Vagina (tissue), 2 donors: ENCODE measurements around the gene TDRD6. TPM values are rescaled to one million over a fixed set of nuclear protein-coding genes. Genes with fewer than 3 reads are reported as not detected.

ENCODE experiments used
- DNase-seq, 2 donors: peaks; one replicate each; pipeline ENCODE4 v3.0.0-alpha.2; 2017; ENCODE audit errors: extremely low spot score in 2 of 2
- H3K27ac ChIP-seq: fragments of 200-600 bp; sonication (generic); one replicate; pipeline ENCODE4 v1.5.1; 2019
- H3K27me3 ChIP-seq: fragments of 200-600 bp; sonication (generic); one replicate; pipeline ENCODE4 v1.5.1; 2019
- H3K36me3 ChIP-seq, 2 donors: fragments of 200-600 bp; sonication (generic); one replicate each; pipeline ENCODE4 v1.5.1; 2017 to 2019
- H3K4me1 ChIP-seq: fragments of 200-600 bp; sonication (generic); one replicate; pipeline ENCODE4 v1.5.1; 2019
- H3K4me3 ChIP-seq, 2 donors: fragments of 200-600 bp; sonication (generic); 1 replicate in 1 of 2; 2 replicates in 1 of 2; pipeline ENCODE4 v1.5.1; 2016 to 2019
- H3K9me3 ChIP-seq: fragments of 200-600 bp; sonication (generic); one replicate; pipeline ENCODE4 v1.5.1; 2019
- CTCF ChIP-seq, 3 experiments: fragments of 450-650 bp in 2 of 3; fragments of 200-600 bp in 1 of 3; sonication (generic) in 1 of 3; IDR thresholded peaks; one replicate each; pipeline ENCODE4 v1.5.1; 2017 to 2019; ENCODE audit warnings: antibody characterized with exemption in 3 of 3, mild to moderate bottlenecking in 2 of 3, moderate library complexity in 2 of 3
- POLR2A ChIP-seq, 2 donors: fragments of 450-650 bp; IDR thresholded peaks; one replicate each; pipeline ENCODE4 v1.6.1; 2017; ENCODE audit warnings: antibody characterized with exemption in 2 of 2, mild to moderate bottlenecking in 2 of 2, moderate library complexity in 2 of 2
- POLR2AphosphoS5 ChIP-seq, 2 donors: sonication (generic); formaldehyde crosslinking; IDR thresholded peaks; one replicate each; pipeline ENCODE4 v1.9.0; 2017; ENCODE audit warnings: antibody characterized with exemption in 2 of 2, mild to moderate bottlenecking in 2 of 2, low read depth in 1 of 2; ENCODE audit not compliant: insufficient read depth in 1 of 2
- intact Hi-C: fragments of 100-400 bp; cut with DNase I; formaldehyde crosslinking; loops from one replicate; pipeline ENCODE4 v1.15.1; 2023
- total RNA-seq: library from RNA; depleted of rRNA; stranded (reverse); fragments of >200 nt; gene quantifications from one replicate; pipeline ENCODE4 v1.2.3, GENCODE V29; 2016

Gene TDRD6
- total RNA-seq, 1 donor from 2014 or later = 0.49 TPM

GRCh38 chr6:46648869-46649492 is 38.7 kb upstream of the TDRD6 start:
- DNase-seq = no peak
- TF ChIP-seq POLR2A (IDR thresholded peaks at IDR 0.05) (no peak), CTCF (IDR thresholded peaks at IDR 0.05) (no peak), POLR2AphosphoS5 (IDR thresholded peaks at IDR 0.05; ENCODE audit: insufficient read depth in 1 of 2, low read depth in 1 of 2) (no peak)
- Histone ChIP-seq H3K4me1 (peaks cover 12% of the 10 kb centered on the region), H3K27ac (no peak overlapping the region), H3K27me3 (no peaks in the 10 kb centered on the region), H3K36me3 (no peaks in the 10 kb centered on the region), H3K4me3 (no peak overlapping the region), H3K9me3 (no peaks in the 10 kb centered on the region)
- intact Hi-C loops = no loop called here

DNA sequence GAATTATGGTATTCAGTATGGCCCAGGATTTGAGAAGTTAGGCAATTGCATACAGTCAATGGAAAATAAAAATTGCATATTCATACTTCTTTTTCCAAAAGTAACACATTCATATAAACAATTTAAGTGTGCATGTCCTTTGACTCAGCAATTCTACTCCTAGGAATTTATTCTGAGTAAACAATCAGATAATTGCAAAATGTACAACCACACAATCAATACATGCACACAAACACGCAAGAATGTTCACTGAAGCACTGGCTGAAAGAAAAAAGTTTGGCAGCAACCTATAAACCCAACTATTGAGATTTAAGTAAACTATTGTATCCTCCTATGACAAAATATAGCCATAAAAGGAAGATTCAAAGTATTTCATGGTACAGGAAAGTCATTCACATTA is 36.7 kb upstream of the TDRD6 start:
- TF ChIP-seq POLR2AphosphoS5 (IDR thresholded peaks at IDR 0.05; ENCODE audit: insufficient read depth in 1 of 2, low read depth in 1 of 2) (no peak), CTCF (IDR thresholded peaks at IDR 0.05) (no peak), POLR2A (IDR thresholded peaks at IDR 0.05) (no peak)
- H3K4me3 ChIP-seq = peak overlapping the region in 1 of 2 donors; percentile 74
- no peaks in the 10 kb centered on the region for H3K27me3 ChIP-seq
- H3K4me1 ChIP-seq = peaks cover 14% of the 10 kb centered on the region
- no peak for DNase-seq
- no peak overlapping the region for H3K27ac ChIP-seq
- H3K36me3 ChIP-seq = no peaks in the 10 kb centered on the region
- intact Hi-C loops = no loop called here
- H3K9me3 ChIP-seq = no peaks in the 10 kb centered on the region

- no peak for TF ChIP-seq POLR2A (IDR thresholded peaks at IDR 0.05)
- Histone ChIP-seq H3K4me1 (peaks cover 14% of the 10 kb centered on the region), H3K36me3 (no peaks in the 10 kb centered on the region), H3K4me3 (peak overlapping the region; percentile 74 to 91), H3K27me3 (no peaks in the 10 kb centered on the region), H3K27ac (peak overlapping the region; percentile 87), H3K9me3 (no peaks in the 10 kb centered on the region)
- no peak for DNase-seq
- intact Hi-C loops = no loop called here
Measured at GRCh38 chr6:46651816-46652215, 35.9 kb upstream of the TDRD6 start.

DNA sequence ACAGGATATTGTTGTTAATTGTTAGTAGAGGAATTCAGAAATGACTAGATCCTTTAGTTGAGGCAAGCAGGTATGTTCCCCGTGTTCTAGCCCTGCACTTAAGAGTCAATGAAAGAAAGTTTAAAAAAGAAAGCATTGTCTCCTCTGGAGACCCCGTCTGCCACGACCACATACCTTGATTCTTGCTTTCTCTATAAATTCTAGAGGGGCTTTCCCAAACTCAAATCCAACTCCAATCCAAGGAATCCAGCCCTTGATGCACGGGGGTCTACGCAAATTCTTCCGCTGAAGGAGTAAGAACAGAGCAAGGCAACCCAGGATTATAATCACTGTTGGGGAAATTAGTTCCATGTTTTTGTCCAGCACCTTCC is 35.5 kb upstream of the TDRD6 start:
- TF ChIP-seq POLR2AphosphoS5 (IDR thresholded peaks at IDR 0.05; ENCODE audit: insufficient read depth in 1 of 2, low read depth in 1 of 2) = no peak
- no peak for TF ChIP-seq CTCF (IDR thresholded peaks at IDR 0.05)
- TF ChIP-seq POLR2A (IDR thresholded peaks at IDR 0.05) = no peak
- no peaks in the 10 kb centered on the region for H3K27me3 ChIP-seq
- DNase-seq = no peak
- H3K4me1 ChIP-seq = peaks cover 14% of the 10 kb centered on the region
- H3K36me3 ChIP-seq = no peaks in the 10 kb centered on the region
- intact Hi-C loops = no loop called here
- peak overlapping the region; percentile 74 to 91 for H3K4me3 ChIP-seq
- H3K9me3 ChIP-seq = no peaks in the 10 kb centered on the region
- peak overlapping the region; percentile 87 for H3K27ac ChIP-seq

- Histone ChIP-seq H3K4me3 (peak within 1 kb of the TSS; percentile 74 to 91), H3K4me1 (peaks cover 14% of the 10 kb centered on the region), H3K27me3 (no peaks in the 10 kb centered on the region), H3K9me3 (no peaks in the 10 kb centered on the region), H3K36me3 (no peaks in the 10 kb centered on the region), H3K27ac (peak within 1 kb of the TSS; percentile 87)
- TF ChIP-seq POLR2AphosphoS5 (IDR thresholded peaks at IDR 0.05; ENCODE audit: insufficient read depth in 1 of 2, low read depth in 1 of 2) (peak; percentile 88), POLR2A (IDR thresholded peaks at IDR 0.05) (peak in 1 of 2 donors; percentile 26), CTCF (IDR thresholded peaks at IDR 0.05) (no peak)
- DNase-seq = peak in 1 of 2 donors; percentile 90
- intact Hi-C loops = no loop called here
Measured at GRCh38 chr6:46652603-46653438, 34.9 kb upstream of the TDRD6 start, which contains the start of the genes CYP39A1 and SLC25A27. TSS of gene CYP39A1 (minus strand) at chr6:46652818. CDS start at chr6:46652582, 236 bp downstream. TSS of gene SLC25A27 (plus strand) at chr6:46652975. CDS start at chr6:46653193, 218 bp downstream.
